ENCODE data around the gene MTIF3.

MTIF3 gene, protein sequence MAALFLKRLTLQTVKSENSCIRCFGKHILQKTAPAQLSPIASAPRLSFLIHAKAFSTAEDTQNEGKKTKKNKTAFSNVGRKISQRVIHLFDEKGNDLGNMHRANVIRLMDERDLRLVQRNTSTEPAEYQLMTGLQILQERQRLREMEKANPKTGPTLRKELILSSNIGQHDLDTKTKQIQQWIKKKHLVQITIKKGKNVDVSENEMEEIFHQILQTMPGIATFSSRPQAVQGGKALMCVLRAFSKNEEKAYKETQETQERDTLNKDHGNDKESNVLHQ

DNA sequence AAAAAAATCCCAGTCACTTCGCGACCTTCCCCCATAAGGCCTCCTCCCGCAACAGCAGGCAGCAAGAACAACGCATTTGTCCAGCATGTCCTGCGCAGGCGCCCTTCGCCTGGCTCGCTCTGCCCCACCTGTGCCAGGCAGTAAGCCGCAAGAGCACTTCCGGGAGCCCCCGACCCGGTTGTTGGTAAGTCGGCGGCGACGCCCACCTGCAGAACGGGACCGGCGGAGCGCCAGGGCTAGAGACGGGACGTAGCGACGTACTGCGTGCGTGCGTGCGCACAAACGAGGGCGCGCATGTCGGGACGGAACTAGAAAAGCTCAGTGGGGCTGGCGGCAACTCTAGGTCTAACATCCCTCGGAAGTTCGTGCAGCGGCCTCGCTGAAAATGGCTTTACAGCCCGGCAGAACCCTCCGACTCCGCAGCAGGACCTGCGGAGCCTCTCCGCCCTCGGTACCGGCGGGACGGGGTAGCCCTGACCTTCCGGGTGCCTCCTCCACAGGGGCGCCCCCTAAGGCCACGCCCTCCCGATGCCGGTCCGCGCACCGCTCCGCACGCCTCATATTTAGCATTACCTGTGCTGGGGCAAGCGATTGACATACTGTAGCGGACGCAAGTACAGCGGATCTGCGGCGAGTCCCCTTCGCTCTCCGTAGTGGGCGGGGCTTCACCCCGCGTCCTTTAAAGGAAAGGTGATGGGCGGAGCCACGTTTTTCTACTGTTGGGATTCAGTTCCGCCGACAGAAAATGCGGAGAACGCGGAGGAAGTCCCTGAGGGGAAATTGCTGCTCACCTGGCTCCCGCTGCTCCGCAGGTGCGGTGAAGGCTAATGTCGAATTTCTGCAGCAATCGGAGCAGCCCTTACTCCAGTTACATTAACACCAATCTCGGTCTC, at the start of gene MTIF3:
Gene MTIF3 (minus strand): TSS at position 629 of the 893 bp plus-strand sequence. CDS start 10,116 bp downstream, outside the sequence.
- DNase-seq = peak; percentile 98

GRCh38 chr13:27497563-27498230, 47.3 kb upstream of the MTIF3 start:
- no peak for DNase-seq

GRCh38 chr13:27496536-27497273, 46.3 kb upstream of the MTIF3 start:
- no peak for DNase-seq

- no peak for DNase-seq
Measured at GRCh38 chr13:27496006-27496405, 45.6 kb upstream of the MTIF3 start.

DNA sequence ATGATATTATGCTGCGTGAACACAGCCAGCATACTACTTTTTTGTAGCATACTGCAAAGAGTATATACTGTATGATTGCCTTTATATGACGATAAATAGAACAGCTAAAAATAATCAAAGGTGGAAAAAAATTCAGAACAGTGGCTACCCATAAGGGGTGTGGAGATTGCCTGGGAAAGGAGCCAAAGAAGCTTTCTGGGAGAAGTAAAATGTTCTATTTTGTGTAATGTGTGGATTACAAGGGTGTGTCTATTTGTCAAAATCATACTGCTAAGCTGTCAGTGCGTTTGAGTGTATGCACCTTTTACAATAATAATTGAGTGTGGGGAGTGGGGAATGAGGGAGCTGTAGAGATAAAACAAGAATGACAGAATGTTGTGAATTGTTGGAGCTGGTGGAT, 45.2 kb upstream of the MTIF3 start:
- DNase-seq = no peak

DNA sequence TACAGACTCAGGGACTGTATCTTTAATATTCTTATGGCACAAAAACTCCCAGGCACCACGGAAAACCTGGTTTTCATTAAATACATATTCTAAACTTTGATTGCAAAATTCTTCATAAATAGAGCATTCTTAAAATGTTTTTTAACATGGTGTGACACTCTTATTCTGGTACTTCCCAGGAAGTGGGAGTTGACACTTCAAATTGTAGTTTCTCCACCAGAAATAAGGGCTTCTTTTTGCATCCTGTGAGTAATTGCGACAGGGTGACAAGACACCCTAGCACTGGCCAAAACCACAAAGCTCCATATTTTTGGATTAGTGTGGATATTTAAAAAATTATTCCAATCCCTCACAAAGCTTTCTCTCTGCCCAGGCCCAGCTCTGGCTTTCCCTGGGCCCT, 43.6 kb upstream of the MTIF3 start:
- DNase-seq = no peak

DNA sequence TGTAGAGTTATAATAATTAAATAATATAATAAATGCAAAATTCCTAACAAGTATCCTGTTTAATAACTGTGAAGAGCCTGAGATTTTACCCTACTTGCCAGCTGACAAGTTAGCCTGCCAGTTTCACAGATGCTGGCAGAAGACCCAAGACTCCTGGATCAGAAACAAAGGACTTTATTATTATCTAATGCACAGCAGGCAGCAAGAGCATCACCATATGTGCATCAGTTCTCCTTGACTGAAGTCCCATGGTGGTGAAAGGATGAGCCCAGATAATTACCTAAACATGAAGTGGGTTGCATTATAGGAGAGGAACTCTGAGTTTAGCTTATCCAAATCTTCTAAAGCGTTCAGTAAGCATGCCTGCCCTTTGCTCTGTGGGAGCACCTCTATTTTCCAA, 39.1 kb upstream of the MTIF3 start:
- no peak for DNase-seq

- no peak for DNase-seq
Measured at GRCh38 chr13:27487776-27488175, 37.4 kb upstream of the MTIF3 start.

GRCh38 chr13:27483421-27483820, 33.1 kb upstream of the MTIF3 start:
- DNase-seq = no peak

- DNase-seq = no peak
Measured at GRCh38 chr13:27482983-27483382, 32.6 kb upstream of the MTIF3 start.

GRCh38 chr13:27481766-27482165, 31.4 kb upstream of the MTIF3 start:
- peak; percentile 64 for DNase-seq

GRCh38 chr13:27476943-27477703, 26.8 kb upstream of the MTIF3 start:
- DNase-seq = peak; percentile 22

- DNase-seq = no peak
Measured at GRCh38 chr13:27474751-27475268, 24.4 kb upstream of the MTIF3 start.

- no peak for DNase-seq
Measured at GRCh38 chr13:27472941-27473340, 22.6 kb upstream of the MTIF3 start.

GRCh38 chr13:27472441-27472840, 22.1 kb upstream of the MTIF3 start:
- DNase-seq = no peak

- no peak for DNase-seq
Measured at GRCh38 chr13:27470075-27470820, 19.9 kb upstream of the MTIF3 start.

DNA sequence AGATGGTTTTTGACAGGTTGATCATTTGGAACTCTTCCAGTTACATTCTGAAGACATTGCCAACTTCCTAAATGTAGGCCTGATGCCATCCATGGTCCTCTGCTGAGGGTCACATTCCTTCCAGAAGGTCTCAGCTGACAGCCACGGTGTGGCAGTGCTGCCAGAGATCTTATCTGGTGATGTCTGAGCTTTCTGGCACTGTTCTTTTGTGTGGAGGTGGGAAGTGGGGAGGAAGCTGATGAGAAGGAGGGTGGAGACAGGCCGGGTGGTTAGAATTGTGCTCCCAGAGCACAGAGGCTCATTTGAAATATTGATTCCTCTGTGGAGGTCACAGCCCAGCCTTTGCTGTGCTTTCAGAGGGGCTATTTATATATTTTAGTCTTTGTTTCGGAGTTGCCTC, 16.1 kb upstream of the MTIF3 start:
- DNase-seq = no peak

GRCh38 chr13:27465611-27466010, 15.2 kb upstream of the MTIF3 start:
- no peak for DNase-seq

DNA sequence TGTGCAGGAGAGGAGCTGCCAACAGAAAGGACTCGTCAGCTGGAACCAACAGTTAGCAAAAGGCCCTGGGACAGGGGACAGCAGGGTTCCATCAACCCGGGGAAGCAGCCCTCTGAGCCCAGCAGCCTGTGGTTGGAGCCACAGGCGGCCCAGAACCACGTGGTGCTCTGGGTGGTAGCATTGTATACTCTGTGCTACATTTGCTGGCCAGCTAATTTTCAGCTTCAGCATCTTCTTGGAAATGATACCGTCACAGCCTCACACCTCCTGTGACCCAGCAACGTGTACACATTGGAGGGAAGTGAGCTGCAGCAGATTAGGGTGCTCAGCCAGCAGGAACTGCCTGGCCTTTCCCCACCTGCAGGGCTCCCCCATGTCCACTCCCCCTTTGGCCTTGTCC, 13.1 kb upstream of the MTIF3 start:
- DNase-seq = no peak

DNA sequence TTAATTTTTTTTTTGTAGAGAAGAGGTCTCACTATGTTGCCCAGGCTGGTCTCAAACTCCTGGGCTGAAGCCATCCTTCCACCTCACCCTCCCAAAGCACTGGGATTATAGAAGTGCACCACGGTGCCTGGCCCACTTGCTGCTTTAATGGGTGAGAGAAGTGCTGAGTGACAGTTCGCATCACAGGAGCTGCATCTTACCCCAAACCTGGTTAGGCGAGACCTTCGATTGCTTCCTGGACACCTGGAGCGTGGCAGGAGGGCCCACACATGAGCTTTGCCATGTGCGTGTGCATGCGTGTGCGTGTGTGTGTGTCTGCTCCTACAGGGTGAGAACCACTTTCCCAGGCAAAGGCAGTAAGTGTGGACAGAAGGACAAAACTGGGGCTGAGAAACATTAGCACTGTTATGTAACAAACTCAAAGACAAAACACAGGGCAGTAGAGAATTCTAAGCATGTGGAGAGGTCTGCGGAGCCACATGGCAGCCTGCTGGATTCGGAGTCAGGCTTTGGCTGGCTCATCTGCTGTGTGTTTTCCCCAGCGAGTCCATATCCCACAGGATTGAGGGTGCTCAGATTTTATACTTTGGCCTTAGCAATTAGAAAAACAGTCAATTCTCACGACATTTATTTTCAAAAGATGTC, 11.7 kb upstream of the MTIF3 start:
- no peak for DNase-seq
